Stimulated activated CD4-positive, alpha-beta T cell treated with anti-CD3 and anti-CD28 coated beads, TNF-alpha, amount 100 ng/mL, for 24 hours (primary cell): ENCODE measurements around the gene CSK.
"Not testable (repeated sequence)": the region's sequence is repeated elsewhere in the genome, so short reads cannot be mapped to it uniquely, and the experiment has no call there.

Experiments used
- DNase-seq, 3 experiments: peaks; one replicate each; pipeline ENCODE4 v3.0.0-alpha.2; 2020; ENCODE audit warnings: low read depth in 3 of 3

The CSK gene

GRCh38 chr15:74770211-74770903 is 11.5 kb upstream of the CSK start:
- no peak for DNase-seq

- no peak for DNase-seq
Observed at GRCh38 chr15:74773329-74773728, 8.6 kb upstream of the CSK start.

- DNase-seq: no peak
Observed at GRCh38 chr15:74773731-74774252, 8.1 kb upstream of the CSK start.

- no peak for DNase-seq
Observed at GRCh38 chr15:74775132-74775562, 6.7 kb upstream of the CSK start.

GRCh38 chr15:74775894-74776293 is 6.0 kb upstream of the CSK start:
- DNase-seq: no peak

GRCh38 chr15:74776821-74777768 is 4.8 kb upstream of the CSK start:
- no peak for DNase-seq

- no peak for DNase-seq
Observed at GRCh38 chr15:74777769-74778598, 3.9 kb upstream of the CSK start.

GRCh38 chr15:74778599-74778970 is 3.3 kb upstream of the CSK start:
- DNase-seq: no peak

- no peak for DNase-seq
Observed at GRCh38 chr15:74779162-74779648, 2.7 kb upstream of the CSK start.

- no peak for DNase-seq
Observed at GRCh38 chr15:74780523-74781430, 1.1 kb upstream of the CSK start.

GRCh38 chr15:74782259-74783071 is 585 bp downstream of the CSK start:
- peak in 1 of 3 experiments; percentile 38 for DNase-seq

- no peak for DNase-seq
Observed at GRCh38 chr15:74783072-74783807, 1.4 kb downstream of the CSK start.

GRCh38 chr15:74783808-74784175 is 1.9 kb downstream of the CSK start:
- no peak for DNase-seq

- DNase-seq: no peak
Observed at GRCh38 chr15:74784426-74785193, 2.7 kb downstream of the CSK start.

- DNase-seq: no peak
Observed at GRCh38 chr15:74785194-74786032, 3.5 kb downstream of the CSK start.

- not testable (repeated sequence) for DNase-seq
Observed at GRCh38 chr15:74786081-74786480, 4.2 kb downstream of the CSK start.

- no peak for DNase-seq
Observed at GRCh38 chr15:74786551-74787165, 4.8 kb downstream of the CSK start.
